ENCODE results near the gene PDE4D. TPM values are rescaled to one million over a fixed set of nuclear protein-coding genes. Genes with fewer than 3 reads are reported as not detected.
A peak's percentile ranks its signal among the peaks of the same experiment; 100 is the strongest.

Gene PDE4D
- total and polyA plus RNA-seq, 2 donors, result 21.2 to 30.3 TPM

GRCh38 chr5:59554501-59554900 is 339.0 kb downstream of the PDE4D start:
- Histone ChIP-seq H3K27me3 (ENCODE audit: control insufficient read depth in 2 of 2, insufficient read depth in 1 of 2, low read length in 1 of 2) (no peaks in the 10 kb centered on the region), H3K27ac (ENCODE audit: low read depth in 1 of 2, low read length in 1 of 2) (no peak overlapping the region), H3K4me1 (ENCODE audit: control insufficient read depth in 2 of 2, insufficient read depth in 2 of 2, low read length in 2 of 2) (no peaks in the 10 kb centered on the region), H3K4me3 (ENCODE audit: low read length in 2 of 2) (no peak overlapping the region), H3K9me3 (ENCODE audit: control insufficient read depth in 2 of 2, insufficient read depth in 1 of 2, low read length in 1 of 2) (no peaks in the 10 kb centered on the region), H3K36me3 (ENCODE audit: control insufficient read depth in 2 of 2, insufficient read depth in 2 of 2, low read length in 1 of 2) (no peaks in the 10 kb centered on the region)
- DNase-seq (ENCODE audit: low read depth in 6 of 9, low spot score in 9 of 9), result no peak
- 97% methylated on average over 4 of the region's 4 CpGs for WGBS

- H3K27me3 ChIP-seq (ENCODE audit: control insufficient read depth in 2 of 2, insufficient read depth in 1 of 2, low read length in 1 of 2), result no peaks in the 10 kb centered on the region
- H3K9me3 ChIP-seq (ENCODE audit: control insufficient read depth in 2 of 2, insufficient read depth in 1 of 2, low read length in 1 of 2), result no peaks in the 10 kb centered on the region
- no peaks in the 10 kb centered on the region for H3K4me1 ChIP-seq (ENCODE audit: control insufficient read depth in 2 of 2, insufficient read depth in 2 of 2, low read length in 2 of 2)
- H3K4me3 ChIP-seq (ENCODE audit: low read length in 2 of 2), result no peak overlapping the region
- no peak for DNase-seq (ENCODE audit: low read depth in 6 of 9, low spot score in 9 of 9)
- no peak overlapping the region for H3K27ac ChIP-seq (ENCODE audit: low read depth in 1 of 2, low read length in 1 of 2)
- H3K36me3 ChIP-seq (ENCODE audit: control insufficient read depth in 2 of 2, insufficient read depth in 2 of 2, low read length in 1 of 2), result no peaks in the 10 kb centered on the region
Measured at GRCh38 chr5:59553992-59554391, 339.5 kb downstream of the PDE4D start.

- WGBS, result 98% methylated on average over 4 of the region's 4 CpGs
Measured at GRCh38 chr5:59548807-59549357, 344.6 kb downstream of the PDE4D start.

GRCh38 chr5:59547731-59548130 is 345.8 kb downstream of the PDE4D start:
- 93% methylated on average over 3 of the region's 3 CpGs for WGBS
- peak overlapping the region in 1 of 2 donors; percentile 38 for H3K27ac ChIP-seq (ENCODE audit: low read depth in 1 of 2, low read length in 1 of 2)
- no peak overlapping the region for H3K4me3 ChIP-seq (ENCODE audit: low read length in 2 of 2)

More at GRCh38 chr5:59548807-59549357, 344.6 kb downstream of the PDE4D start:
- Histone ChIP-seq H3K36me3 (ENCODE audit: control insufficient read depth in 2 of 2, insufficient read depth in 2 of 2, low read length in 1 of 2) (no peaks in the 10 kb centered on the region), H3K27ac (ENCODE audit: low read depth in 1 of 2, low read length in 1 of 2) (no peak overlapping the region), H3K9me3 (ENCODE audit: control insufficient read depth in 2 of 2, insufficient read depth in 1 of 2, low read length in 1 of 2) (no peaks in the 10 kb centered on the region), H3K27me3 (ENCODE audit: control insufficient read depth in 2 of 2, insufficient read depth in 1 of 2, low read length in 1 of 2) (no peaks in the 10 kb centered on the region), H3K4me1 (ENCODE audit: control insufficient read depth in 2 of 2, insufficient read depth in 2 of 2, low read length in 2 of 2) (no peaks in the 10 kb centered on the region), H3K4me3 (ENCODE audit: low read length in 2 of 2) (no peak overlapping the region)
- DNase-seq (ENCODE audit: low read depth in 6 of 9, low spot score in 9 of 9), result no peak

GRCh38 chr5:59544573-59544972 is 349.0 kb downstream of the PDE4D start:
- Histone ChIP-seq H3K9me3 (ENCODE audit: control insufficient read depth in 2 of 2, insufficient read depth in 1 of 2, low read length in 1 of 2) (no peaks in the 10 kb centered on the region), H3K36me3 (ENCODE audit: control insufficient read depth in 2 of 2, insufficient read depth in 2 of 2, low read length in 1 of 2) (no peaks in the 10 kb centered on the region), H3K27ac (ENCODE audit: low read depth in 1 of 2, low read length in 1 of 2) (no peak overlapping the region), H3K4me3 (ENCODE audit: low read length in 2 of 2) (no peak overlapping the region), H3K4me1 (ENCODE audit: control insufficient read depth in 2 of 2, insufficient read depth in 2 of 2, low read length in 2 of 2) (peaks cover 0 to 2% of the 10 kb centered on the region in 2 donors), H3K27me3 (ENCODE audit: control insufficient read depth in 2 of 2, insufficient read depth in 1 of 2, low read length in 1 of 2) (no peaks in the 10 kb centered on the region)
- DNase-seq (ENCODE audit: low read depth in 6 of 9, low spot score in 9 of 9), result no peak
- WGBS, result 95% methylated on average over 2 of the region's 2 CpGs

More at GRCh38 chr5:59547731-59548130, 345.8 kb downstream of the PDE4D start:
- H3K36me3 ChIP-seq (ENCODE audit: control insufficient read depth in 2 of 2, insufficient read depth in 2 of 2, low read length in 1 of 2), result no peaks in the 10 kb centered on the region
- DNase-seq (ENCODE audit: low read depth in 6 of 9, low spot score in 9 of 9), result no peak
- no peaks in the 10 kb centered on the region for H3K4me1 ChIP-seq (ENCODE audit: control insufficient read depth in 2 of 2, insufficient read depth in 2 of 2, low read length in 2 of 2)
- no peaks in the 10 kb centered on the region for H3K9me3 ChIP-seq (ENCODE audit: control insufficient read depth in 2 of 2, insufficient read depth in 1 of 2, low read length in 1 of 2)
- no peaks in the 10 kb centered on the region for H3K27me3 ChIP-seq (ENCODE audit: control insufficient read depth in 2 of 2, insufficient read depth in 1 of 2, low read length in 1 of 2)

- H3K27me3 ChIP-seq (ENCODE audit: control insufficient read depth in 2 of 2, insufficient read depth in 1 of 2, low read length in 1 of 2), result no peaks in the 10 kb centered on the region
- H3K27ac ChIP-seq (ENCODE audit: low read depth in 1 of 2, low read length in 1 of 2), result no peak overlapping the region
- H3K4me1 ChIP-seq (ENCODE audit: control insufficient read depth in 2 of 2, insufficient read depth in 2 of 2, low read length in 2 of 2), result peaks cover 0 to 2% of the 10 kb centered on the region in 2 donors
- 86% methylated on average over 2 of the region's 2 CpGs for WGBS
- H3K9me3 ChIP-seq (ENCODE audit: control insufficient read depth in 2 of 2, insufficient read depth in 1 of 2, low read length in 1 of 2), result no peaks in the 10 kb centered on the region
- H3K36me3 ChIP-seq (ENCODE audit: control insufficient read depth in 2 of 2, insufficient read depth in 2 of 2, low read length in 1 of 2), result no peaks in the 10 kb centered on the region
- H3K4me3 ChIP-seq (ENCODE audit: low read length in 2 of 2), result no peak overlapping the region
- DNase-seq (ENCODE audit: low read depth in 6 of 9, low spot score in 9 of 9), result no peak
Measured at GRCh38 chr5:59543821-59544442, 349.6 kb downstream of the PDE4D start.

- WGBS, result 86% methylated on average over 6 of the region's 6 CpGs
- Histone ChIP-seq H3K36me3 (ENCODE audit: control insufficient read depth in 2 of 2, insufficient read depth in 2 of 2, low read length in 1 of 2) (no peaks in the 10 kb centered on the region), H3K4me1 (ENCODE audit: control insufficient read depth in 2 of 2, insufficient read depth in 2 of 2, low read length in 2 of 2) (peaks cover 0 to 2% of the 10 kb centered on the region in 2 donors), H3K27ac (ENCODE audit: low read depth in 1 of 2, low read length in 1 of 2) (peak overlapping the region in 1 of 2 donors; percentile 32), H3K27me3 (ENCODE audit: control insufficient read depth in 2 of 2, insufficient read depth in 1 of 2, low read length in 1 of 2) (no peaks in the 10 kb centered on the region), H3K4me3 (ENCODE audit: low read length in 2 of 2) (no peak overlapping the region), H3K9me3 (ENCODE audit: control insufficient read depth in 2 of 2, insufficient read depth in 1 of 2, low read length in 1 of 2) (no peaks in the 10 kb centered on the region)
- no peak for DNase-seq (ENCODE audit: low read depth in 6 of 9, low spot score in 9 of 9)
Measured at GRCh38 chr5:59542851-59543820, 350.4 kb downstream of the PDE4D start.

- no peak for DNase-seq (ENCODE audit: low read depth in 6 of 9, low spot score in 9 of 9)
- Histone ChIP-seq H3K36me3 (ENCODE audit: control insufficient read depth in 2 of 2, insufficient read depth in 2 of 2, low read length in 1 of 2) (no peaks in the 10 kb centered on the region), H3K27ac (ENCODE audit: low read depth in 1 of 2, low read length in 1 of 2) (no peak overlapping the region), H3K27me3 (ENCODE audit: control insufficient read depth in 2 of 2, insufficient read depth in 1 of 2, low read length in 1 of 2) (no peaks in the 10 kb centered on the region), H3K9me3 (ENCODE audit: control insufficient read depth in 2 of 2, insufficient read depth in 1 of 2, low read length in 1 of 2) (no peaks in the 10 kb centered on the region), H3K4me3 (ENCODE audit: low read length in 2 of 2) (no peak overlapping the region), H3K4me1 (ENCODE audit: control insufficient read depth in 2 of 2, insufficient read depth in 2 of 2, low read length in 2 of 2) (peaks cover 0 to 2% of the 10 kb centered on the region in 2 donors)
Measured at GRCh38 chr5:59542306-59542705, 351.2 kb downstream of the PDE4D start.

- Histone ChIP-seq H3K27ac (ENCODE audit: low read depth in 1 of 2, low read length in 1 of 2) (no peak overlapping the region), H3K9me3 (ENCODE audit: control insufficient read depth in 2 of 2, insufficient read depth in 1 of 2, low read length in 1 of 2) (no peaks in the 10 kb centered on the region), H3K36me3 (ENCODE audit: control insufficient read depth in 2 of 2, insufficient read depth in 2 of 2, low read length in 1 of 2) (no peaks in the 10 kb centered on the region), H3K4me1 (ENCODE audit: control insufficient read depth in 2 of 2, insufficient read depth in 2 of 2, low read length in 2 of 2) (peaks cover 0 to 2% of the 10 kb centered on the region in 2 donors), H3K4me3 (ENCODE audit: low read length in 2 of 2) (no peak overlapping the region), H3K27me3 (ENCODE audit: control insufficient read depth in 2 of 2, insufficient read depth in 1 of 2, low read length in 1 of 2) (no peaks in the 10 kb centered on the region)
- DNase-seq (ENCODE audit: low read depth in 6 of 9, low spot score in 9 of 9), result no peak
- WGBS, result 94% methylated on average over 2 of the region's 2 CpGs
Measured at GRCh38 chr5:59540366-59540765, 353.2 kb downstream of the PDE4D start.
